Measurements from ENCODE around the gene ENOX1. TPM values are rescaled to one million over a fixed set of nuclear protein-coding genes. Genes with fewer than 3 reads are reported as not detected.

Gene ENOX1
- total RNA-seq, 1 experiment from 2014 or later: 0.26 TPM

DNA sequence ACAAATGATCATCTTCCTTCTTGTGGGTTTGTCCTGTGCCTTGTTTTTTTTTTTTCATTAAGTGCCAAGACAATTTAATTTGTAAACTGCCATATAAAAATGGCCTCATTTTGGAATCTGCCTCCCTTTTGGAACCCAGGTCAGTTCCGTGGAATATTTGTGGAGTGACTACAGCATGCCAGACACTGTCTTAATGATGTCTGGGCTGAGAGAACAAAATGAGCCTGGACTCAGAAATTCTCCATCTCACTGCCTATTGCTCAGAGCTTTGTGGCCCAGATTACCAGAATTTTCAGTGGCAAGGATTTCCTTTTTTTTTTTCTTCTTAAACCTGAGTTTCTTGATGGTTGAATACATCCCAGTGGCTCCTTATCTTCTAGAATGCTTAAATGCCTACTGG, 340.6 kb downstream of the ENOX1 start:
- peaks cover 23% of the 10 kb centered on the region for H3K4me1 Mint-ChIP-seq
- H3K4me3 Mint-ChIP-seq: no peak overlapping the region
- CTCF ChIA-PET: no interaction called here
- POLR2A ChIA-PET: no interaction called here
- ATAC-seq (no peak), DNase-seq (ENCODE audit: low spot score) (no peak)
- H3K27ac Mint-ChIP-seq: no peak overlapping the region
- no peaks in the 10 kb centered on the region for H3K27me3 Mint-ChIP-seq (ENCODE audit: low read depth)
- no peaks in the 10 kb centered on the region for H3K36me3 Mint-ChIP-seq
- H3K9me3 Mint-ChIP-seq: no peaks in the 10 kb centered on the region
- TF ChIP-seq, protein P1, sequence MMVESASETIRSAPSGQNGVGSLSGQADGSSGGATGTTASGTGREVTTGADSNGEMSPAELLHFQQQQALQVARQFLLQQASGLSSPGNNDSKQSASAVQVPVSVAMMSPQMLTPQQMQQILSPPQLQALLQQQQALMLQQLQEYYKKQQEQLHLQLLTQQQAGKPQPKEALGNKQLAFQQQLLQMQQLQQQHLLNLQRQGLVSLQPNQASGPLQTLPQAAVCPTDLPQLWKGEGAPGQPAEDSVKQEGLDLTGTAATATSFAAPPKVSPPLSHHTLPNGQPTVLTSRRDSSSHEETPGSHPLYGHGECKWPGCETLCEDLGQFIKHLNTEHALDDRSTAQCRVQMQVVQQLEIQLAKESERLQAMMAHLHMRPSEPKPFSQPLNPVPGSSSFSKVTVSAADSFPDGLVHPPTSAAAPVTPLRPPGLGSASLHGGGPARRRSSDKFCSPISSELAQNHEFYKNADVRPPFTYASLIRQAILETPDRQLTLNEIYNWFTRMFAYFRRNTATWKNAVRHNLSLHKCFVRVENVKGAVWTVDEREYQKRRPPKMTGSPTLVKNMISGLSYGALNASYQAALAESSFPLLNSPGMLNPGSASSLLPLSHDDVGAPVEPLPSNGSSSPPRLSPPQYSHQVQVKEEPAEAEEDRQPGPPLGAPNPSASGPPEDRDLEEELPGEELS (CRISPR knock-in tag; IDR thresholded peaks at IDR 0.05): no peak
- no peak for TF ChIP-seq ATF1 (CRISPR knock-in tag; IDR thresholded peaks at IDR 0.05)
- TF ChIP-seq, protein P2, sequence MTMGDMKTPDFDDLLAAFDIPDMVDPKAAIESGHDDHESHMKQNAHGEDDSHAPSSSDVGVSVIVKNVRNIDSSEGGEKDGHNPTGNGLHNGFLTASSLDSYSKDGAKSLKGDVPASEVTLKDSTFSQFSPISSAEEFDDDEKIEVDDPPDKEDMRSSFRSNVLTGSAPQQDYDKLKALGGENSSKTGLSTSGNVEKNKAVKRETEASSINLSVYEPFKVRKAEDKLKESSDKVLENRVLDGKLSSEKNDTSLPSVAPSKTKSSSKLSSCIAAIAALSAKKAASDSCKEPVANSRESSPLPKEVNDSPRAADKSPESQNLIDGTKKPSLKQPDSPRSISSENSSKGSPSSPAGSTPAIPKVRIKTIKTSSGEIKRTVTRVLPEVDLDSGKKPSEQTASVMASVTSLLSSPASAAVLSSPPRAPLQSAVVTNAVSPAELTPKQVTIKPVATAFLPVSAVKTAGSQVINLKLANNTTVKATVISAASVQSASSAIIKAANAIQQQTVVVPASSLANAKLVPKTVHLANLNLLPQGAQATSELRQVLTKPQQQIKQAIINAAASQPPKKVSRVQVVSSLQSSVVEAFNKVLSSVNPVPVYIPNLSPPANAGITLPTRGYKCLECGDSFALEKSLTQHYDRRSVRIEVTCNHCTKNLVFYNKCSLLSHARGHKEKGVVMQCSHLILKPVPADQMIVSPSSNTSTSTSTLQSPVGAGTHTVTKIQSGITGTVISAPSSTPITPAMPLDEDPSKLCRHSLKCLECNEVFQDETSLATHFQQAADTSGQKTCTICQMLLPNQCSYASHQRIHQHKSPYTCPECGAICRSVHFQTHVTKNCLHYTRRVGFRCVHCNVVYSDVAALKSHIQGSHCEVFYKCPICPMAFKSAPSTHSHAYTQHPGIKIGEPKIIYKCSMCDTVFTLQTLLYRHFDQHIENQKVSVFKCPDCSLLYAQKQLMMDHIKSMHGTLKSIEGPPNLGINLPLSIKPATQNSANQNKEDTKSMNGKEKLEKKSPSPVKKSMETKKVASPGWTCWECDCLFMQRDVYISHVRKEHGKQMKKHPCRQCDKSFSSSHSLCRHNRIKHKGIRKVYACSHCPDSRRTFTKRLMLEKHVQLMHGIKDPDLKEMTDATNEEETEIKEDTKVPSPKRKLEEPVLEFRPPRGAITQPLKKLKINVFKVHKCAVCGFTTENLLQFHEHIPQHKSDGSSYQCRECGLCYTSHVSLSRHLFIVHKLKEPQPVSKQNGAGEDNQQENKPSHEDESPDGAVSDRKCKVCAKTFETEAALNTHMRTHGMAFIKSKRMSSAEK (CRISPR knock-in tag; IDR thresholded peaks at IDR 0.05; ENCODE audit: borderline replicate concordance): no peak
- TF ChIP-seq, protein P3, sequence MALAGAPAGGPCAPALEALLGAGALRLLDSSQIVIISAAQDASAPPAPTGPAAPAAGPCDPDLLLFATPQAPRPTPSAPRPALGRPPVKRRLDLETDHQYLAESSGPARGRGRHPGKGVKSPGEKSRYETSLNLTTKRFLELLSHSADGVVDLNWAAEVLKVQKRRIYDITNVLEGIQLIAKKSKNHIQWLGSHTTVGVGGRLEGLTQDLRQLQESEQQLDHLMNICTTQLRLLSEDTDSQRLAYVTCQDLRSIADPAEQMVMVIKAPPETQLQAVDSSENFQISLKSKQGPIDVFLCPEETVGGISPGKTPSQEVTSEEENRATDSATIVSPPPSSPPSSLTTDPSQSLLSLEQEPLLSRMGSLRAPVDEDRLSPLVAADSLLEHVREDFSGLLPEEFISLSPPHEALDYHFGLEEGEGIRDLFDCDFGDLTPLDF (CRISPR knock-in tag; IDR thresholded peaks at IDR 0.05): no peak
- TF ChIP-seq, protein P4, sequence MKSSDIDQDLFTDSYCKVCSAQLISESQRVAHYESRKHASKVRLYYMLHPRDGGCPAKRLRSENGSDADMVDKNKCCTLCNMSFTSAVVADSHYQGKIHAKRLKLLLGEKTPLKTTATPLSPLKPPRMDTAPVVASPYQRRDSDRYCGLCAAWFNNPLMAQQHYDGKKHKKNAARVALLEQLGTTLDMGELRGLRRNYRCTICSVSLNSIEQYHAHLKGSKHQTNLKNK (CRISPR knock-in tag; IDR thresholded peaks at IDR 0.05): no peak
- TF ChIP-seq, protein P5, sequence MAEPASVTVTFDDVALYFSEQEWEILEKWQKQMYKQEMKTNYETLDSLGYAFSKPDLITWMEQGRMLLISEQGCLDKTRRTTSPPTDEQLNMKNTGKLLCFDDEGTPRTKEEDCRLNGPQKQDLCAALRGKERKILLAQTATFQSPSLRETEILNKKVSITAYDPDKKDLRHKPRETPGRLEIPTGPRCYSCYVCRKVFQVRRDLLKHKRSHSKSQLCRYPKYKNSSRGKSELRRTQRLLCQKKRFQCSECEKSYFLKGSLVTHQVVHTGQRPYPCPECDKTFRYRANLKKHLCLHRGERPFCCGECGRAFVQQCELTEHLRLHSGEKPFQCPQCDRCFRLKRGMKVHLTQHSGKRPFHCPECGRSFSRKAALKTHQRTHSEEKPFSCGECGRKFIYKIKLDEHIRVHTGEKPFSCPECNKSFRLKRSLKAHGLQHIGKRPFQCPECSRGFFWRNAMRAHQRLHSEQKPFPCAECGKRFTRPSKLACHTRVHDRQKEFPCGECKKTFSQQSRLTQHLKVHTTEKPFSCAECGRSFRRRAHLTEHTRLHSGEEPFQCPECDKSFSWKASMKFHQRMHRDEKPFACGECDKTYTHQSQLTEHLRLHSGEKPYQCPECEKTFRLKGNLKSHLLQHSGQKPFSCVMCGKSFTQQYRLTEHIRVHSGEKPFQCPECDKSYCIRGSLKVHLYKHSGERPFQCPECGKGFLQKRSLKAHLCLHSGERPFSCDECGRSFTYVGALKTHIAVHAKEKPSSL (CRISPR knock-in tag; conservative IDR thresholded peaks at IDR 0.05): no peak

DNA sequence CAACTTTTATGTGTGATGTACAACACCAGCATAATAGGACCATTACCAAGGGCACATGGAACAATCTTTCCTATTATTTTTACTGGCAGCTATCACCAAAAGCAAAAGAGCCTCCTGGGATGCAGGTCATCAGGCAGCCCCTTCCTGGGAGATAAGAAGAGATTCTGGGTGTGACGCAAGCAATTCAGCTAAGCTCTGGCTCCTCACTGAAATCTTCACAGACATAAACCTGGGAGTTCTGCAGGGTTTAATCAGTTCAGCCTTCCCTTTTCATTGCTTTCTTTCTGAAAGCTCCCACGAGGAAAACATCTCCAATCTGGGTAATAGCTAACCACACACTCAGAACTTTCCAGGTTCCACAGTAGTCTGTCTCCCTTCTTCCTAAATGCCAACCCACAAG, 341.1 kb downstream of the ENOX1 start:
- no peak for DNase-seq (ENCODE audit: low spot score)
- ChIA-PET POLR2A (no interaction called here), CTCF (no interaction called here)
- Mint-ChIP-seq H3K27me3 (ENCODE audit: low read depth) (no peaks in the 10 kb centered on the region), H3K4me3 (no peak overlapping the region), H3K9me3 (no peaks in the 10 kb centered on the region), H3K27ac (no peak overlapping the region), H3K4me1 (peaks cover 23% of the 10 kb centered on the region), H3K36me3 (no peaks in the 10 kb centered on the region)
- no peak for ATAC-seq
- TF ChIP-seq, protein P6, sequence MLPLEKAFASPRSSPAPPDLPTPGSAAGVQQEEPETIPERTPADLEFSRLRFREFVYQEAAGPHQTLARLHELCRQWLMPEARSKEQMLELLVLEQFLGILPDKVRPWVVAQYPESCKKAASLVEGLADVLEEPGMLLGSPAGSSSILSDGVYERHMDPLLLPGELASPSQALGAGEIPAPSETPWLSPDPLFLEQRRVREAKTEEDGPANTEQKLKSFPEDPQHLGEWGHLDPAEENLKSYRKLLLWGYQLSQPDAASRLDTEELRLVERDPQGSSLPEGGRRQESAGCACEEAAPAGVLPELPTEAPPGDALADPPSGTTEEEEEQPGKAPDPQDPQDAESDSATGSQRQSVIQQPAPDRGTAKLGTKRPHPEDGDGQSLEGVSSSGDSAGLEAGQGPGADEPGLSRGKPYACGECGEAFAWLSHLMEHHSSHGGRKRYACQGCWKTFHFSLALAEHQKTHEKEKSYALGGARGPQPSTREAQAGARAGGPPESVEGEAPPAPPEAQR (CRISPR knock-in tag; IDR thresholded peaks at IDR 0.05): no peak
- TF ChIP-seq ZNF121 (CRISPR knock-in tag; IDR thresholded peaks at IDR 0.05): no peak
- no peak for TF ChIP-seq OVOL2 (CRISPR knock-in tag; IDR thresholded peaks at IDR 0.05; ENCODE audit: borderline replicate concordance)
- no peak for TF ChIP-seq JAZF1 (CRISPR knock-in tag; IDR thresholded peaks at IDR 0.05)
- TF ChIP-seq, protein P7, sequence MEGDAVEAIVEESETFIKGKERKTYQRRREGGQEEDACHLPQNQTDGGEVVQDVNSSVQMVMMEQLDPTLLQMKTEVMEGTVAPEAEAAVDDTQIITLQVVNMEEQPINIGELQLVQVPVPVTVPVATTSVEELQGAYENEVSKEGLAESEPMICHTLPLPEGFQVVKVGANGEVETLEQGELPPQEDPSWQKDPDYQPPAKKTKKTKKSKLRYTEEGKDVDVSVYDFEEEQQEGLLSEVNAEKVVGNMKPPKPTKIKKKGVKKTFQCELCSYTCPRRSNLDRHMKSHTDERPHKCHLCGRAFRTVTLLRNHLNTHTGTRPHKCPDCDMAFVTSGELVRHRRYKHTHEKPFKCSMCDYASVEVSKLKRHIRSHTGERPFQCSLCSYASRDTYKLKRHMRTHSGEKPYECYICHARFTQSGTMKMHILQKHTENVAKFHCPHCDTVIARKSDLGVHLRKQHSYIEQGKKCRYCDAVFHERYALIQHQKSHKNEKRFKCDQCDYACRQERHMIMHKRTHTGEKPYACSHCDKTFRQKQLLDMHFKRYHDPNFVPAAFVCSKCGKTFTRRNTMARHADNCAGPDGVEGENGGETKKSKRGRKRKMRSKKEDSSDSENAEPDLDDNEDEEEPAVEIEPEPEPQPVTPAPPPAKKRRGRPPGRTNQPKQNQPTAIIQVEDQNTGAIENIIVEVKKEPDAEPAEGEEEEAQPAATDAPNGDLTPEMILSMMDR (IDR thresholded peaks at IDR 0.05): no peak
- TF ChIP-seq NR3C1 (CRISPR knock-in tag; conservative IDR thresholded peaks at IDR 0.05; ENCODE audit: low read depth): no peak
- no peak for TF ChIP-seq ETV6 (CRISPR knock-in tag; IDR thresholded peaks at IDR 0.05)
- no peak for TF ChIP-seq SP1 (CRISPR knock-in tag; conservative IDR thresholded peaks at IDR 0.05)
- TF ChIP-seq, protein P8, sequence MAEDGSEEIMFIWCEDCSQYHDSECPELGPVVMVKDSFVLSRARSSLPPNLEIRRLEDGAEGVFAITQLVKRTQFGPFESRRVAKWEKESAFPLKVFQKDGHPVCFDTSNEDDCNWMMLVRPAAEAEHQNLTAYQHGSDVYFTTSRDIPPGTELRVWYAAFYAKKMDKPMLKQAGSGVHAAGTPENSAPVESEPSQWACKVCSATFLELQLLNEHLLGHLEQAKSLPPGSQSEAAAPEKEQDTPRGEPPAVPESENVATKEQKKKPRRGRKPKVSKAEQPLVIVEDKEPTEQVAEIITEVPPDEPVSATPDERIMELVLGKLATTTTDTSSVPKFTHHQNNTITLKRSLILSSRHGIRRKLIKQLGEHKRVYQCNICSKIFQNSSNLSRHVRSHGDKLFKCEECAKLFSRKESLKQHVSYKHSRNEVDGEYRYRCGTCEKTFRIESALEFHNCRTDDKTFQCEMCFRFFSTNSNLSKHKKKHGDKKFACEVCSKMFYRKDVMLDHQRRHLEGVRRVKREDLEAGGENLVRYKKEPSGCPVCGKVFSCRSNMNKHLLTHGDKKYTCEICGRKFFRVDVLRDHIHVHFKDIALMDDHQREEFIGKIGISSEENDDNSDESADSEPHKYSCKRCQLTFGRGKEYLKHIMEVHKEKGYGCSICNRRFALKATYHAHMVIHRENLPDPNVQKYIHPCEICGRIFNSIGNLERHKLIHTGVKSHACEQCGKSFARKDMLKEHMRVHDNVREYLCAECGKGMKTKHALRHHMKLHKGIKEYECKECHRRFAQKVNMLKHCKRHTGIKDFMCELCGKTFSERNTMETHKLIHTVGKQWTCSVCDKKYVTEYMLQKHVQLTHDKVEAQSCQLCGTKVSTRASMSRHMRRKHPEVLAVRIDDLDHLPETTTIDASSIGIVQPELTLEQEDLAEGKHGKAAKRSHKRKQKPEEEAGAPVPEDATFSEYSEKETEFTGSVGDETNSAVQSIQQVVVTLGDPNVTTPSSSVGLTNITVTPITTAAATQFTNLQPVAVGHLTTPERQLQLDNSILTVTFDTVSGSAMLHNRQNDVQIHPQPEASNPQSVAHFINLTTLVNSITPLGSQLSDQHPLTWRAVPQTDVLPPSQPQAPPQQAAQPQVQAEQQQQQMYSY (CRISPR knock-in tag; IDR thresholded peaks at IDR 0.05): no peak
- TF ChIP-seq, protein P9, sequence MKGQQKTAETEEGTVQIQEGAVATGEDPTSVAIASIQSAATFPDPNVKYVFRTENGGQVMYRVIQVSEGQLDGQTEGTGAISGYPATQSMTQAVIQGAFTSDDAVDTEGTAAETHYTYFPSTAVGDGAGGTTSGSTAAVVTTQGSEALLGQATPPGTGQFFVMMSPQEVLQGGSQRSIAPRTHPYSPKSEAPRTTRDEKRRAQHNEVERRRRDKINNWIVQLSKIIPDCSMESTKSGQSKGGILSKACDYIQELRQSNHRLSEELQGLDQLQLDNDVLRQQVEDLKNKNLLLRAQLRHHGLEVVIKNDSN (CRISPR knock-in tag; IDR thresholded peaks at IDR 0.05): no peak
- no peak for TF ChIP-seq TCF7 (CRISPR knock-in tag; IDR thresholded peaks at IDR 0.05; ENCODE audit: low read depth)
